Body of pancreas (tissue), 4 donors: Measurements from ENCODE around the gene TMEM170B. TPM values are rescaled to one million over a fixed set of nuclear protein-coding genes. Genes with fewer than 3 reads are reported as not detected.

Experiments
- ATAC-seq: fragments of 150-250 bp; one replicate; pipeline ENCODE4 v1.9.1; 2016
- DNase-seq, 4 donors: peaks; one replicate each; pipeline ENCODE4 v3.0.0-alpha.2; 2019
- H3K27ac ChIP-seq, 4 donors: fragments of 200-600 bp; sonication (generic); 1 replicate in 3 of 4; 2 replicates in 1 of 4; pipeline versions ENCODE4 v1.5.1 to v1.6.1; 2016 to 2019; ENCODE audit warnings: mild to moderate bottlenecking in 1 of 4, mixed read lengths in 1 of 4, moderate library complexity in 1 of 4
- H3K27me3 ChIP-seq, 2 donors: fragments of 200-600 bp; sonication (generic); one replicate each; pipeline ENCODE4 v1.6.0; 2016; ENCODE audit warnings: mild to moderate bottlenecking in 1 of 2
- H3K36me3 ChIP-seq, 2 donors: fragments of 200-600 bp; sonication (generic); replicated peaks in 1 of 2; 2 replicates each; pipeline ENCODE4 v1.5.1; 2016; ENCODE audit warnings: low read depth in 2 of 2; ENCODE audit not compliant: insufficient read depth in 1 of 2
- H3K4me1 ChIP-seq: fragments of 200-600 bp; sonication (generic); one replicate; pipeline ENCODE4 v1.6.0; 2016
- H3K4me3 ChIP-seq, 2 donors: fragments of 200-600 bp; sonication (generic); 1 replicate in 1 of 2; 2 replicates in 1 of 2; pipeline ENCODE4 v1.5.1; 2016 to 2019
- H3K9me3 ChIP-seq, 3 donors: fragments of 200-600 bp; sonication (generic); 1 replicate in 2 of 3; 2 replicates in 1 of 3; pipeline ENCODE4 v1.5.1; 2016
- CTCF ChIP-seq, 7 experiments: fragments of 450-650 bp in 4 of 7; fragments of 200-600 bp in 3 of 7; sonication (generic) in 3 of 7; IDR thresholded peaks; one replicate each; pipeline ENCODE4 v1.5.1; 2016 to 2019; ENCODE audit warnings: antibody characterized with exemption in 7 of 7
- POLR2A ChIP-seq, 3 donors: fragments of 450-650 bp; IDR thresholded peaks; one replicate each; pipeline ENCODE4 v1.6.1; 2016; ENCODE audit warnings: antibody characterized with exemption in 3 of 3, mild to moderate bottlenecking in 2 of 3
- WGBS, 2 donors: methylation state at CpG; one replicate each; pipeline ENCODE4 v1.1.5; 2017; 5-methylcytosine and 5-hydroxymethylcytosine counted together
- intact Hi-C: fragments of 100-400 bp; cut with DNase I; formaldehyde crosslinking; loops from one replicate; pipeline ENCODE4 v1.15.1; 2023
- total RNA-seq, 2 donors: library from RNA; depleted of rRNA; stranded (reverse); fragments of >200 nt; gene quantifications; one replicate each; pipeline ENCODE4 v1.1.0, GENCODE V29; 2016

The TMEM170B gene
- total RNA-seq, 2 donors from 2014 or later, result 3.0 to 3.6 TPM

- ATAC-seq (no peak), DNase-seq (no peak)
- H3K36me3 ChIP-seq, result no peaks in the 10 kb centered on the region
- peaks cover 8% of the 10 kb centered on the region for H3K4me1 ChIP-seq
- TF ChIP-seq POLR2A (IDR thresholded peaks at IDR 0.05), result no peak
- no peak for TF ChIP-seq CTCF (IDR thresholded peaks at IDR 0.05)
- H3K27me3 ChIP-seq, result no peaks in the 10 kb centered on the region
- H3K9me3 ChIP-seq, result no peaks in the 10 kb centered on the region
- H3K4me3 ChIP-seq, result no peak overlapping the region
- H3K27ac ChIP-seq, result no peak overlapping the region
- intact Hi-C loops, result no loop called here
- WGBS, 2 donors, result 78% methylated on average over 4 to 5 of the region's 5 CpGs
Measured at GRCh38 chr6:11604836-11605506, 67.4 kb downstream of the TMEM170B start.

GRCh38 chr6:11605507-11605905 lies 68.0 kb downstream of the TMEM170B start:
- WGBS, 2 donors, result 82 to 84% methylated on average over 4 of the region's 4 CpGs
- intact Hi-C loops, result no loop called here
- DNase-seq (no peak), ATAC-seq (no peak)
- TF ChIP-seq POLR2A (IDR thresholded peaks at IDR 0.05), result no peak
- TF ChIP-seq CTCF (IDR thresholded peaks at IDR 0.05), result no peak
- no peaks in the 10 kb centered on the region for H3K9me3 ChIP-seq
- no peaks in the 10 kb centered on the region for H3K27me3 ChIP-seq
- H3K27ac ChIP-seq, result no peak overlapping the region
- peaks cover 8% of the 10 kb centered on the region for H3K4me1 ChIP-seq
- no peak overlapping the region for H3K4me3 ChIP-seq
- H3K36me3 ChIP-seq, result no peaks in the 10 kb centered on the region

- H3K27ac ChIP-seq, result peak overlapping the region in 1 of 4 donors; percentile 11
- no peaks in the 10 kb centered on the region for H3K27me3 ChIP-seq
- intact Hi-C loops, result no loop called here
- peaks cover 8% of the 10 kb centered on the region for H3K4me1 ChIP-seq
- H3K36me3 ChIP-seq, result no peaks in the 10 kb centered on the region
- TF ChIP-seq CTCF (IDR thresholded peaks at IDR 0.05) (no peak), POLR2A (IDR thresholded peaks at IDR 0.05) (no peak)
- no peak overlapping the region for H3K4me3 ChIP-seq
- H3K9me3 ChIP-seq, result no peaks in the 10 kb centered on the region
- DNase-seq (peak in 3 of 4 donors; percentile 32 to 52 (median 32)), ATAC-seq (no peak)
- WGBS, 2 donors, result 15 to 21% methylated on average over 6 of the region's 6 CpGs
Measured at GRCh38 chr6:11606332-11606731, 68.8 kb downstream of the TMEM170B start.

GRCh38 chr6:11607383-11607782 lies 69.8 kb downstream of the TMEM170B start:
- ATAC-seq (no peak), DNase-seq (no peak)
- TF ChIP-seq POLR2A (IDR thresholded peaks at IDR 0.05) (no peak), CTCF (IDR thresholded peaks at IDR 0.05) (no peak)
- Histone ChIP-seq H3K4me3 (no peak overlapping the region), H3K9me3 (no peaks in the 10 kb centered on the region), H3K4me1 (peaks cover 8% of the 10 kb centered on the region), H3K36me3 (no peaks in the 10 kb centered on the region), H3K27me3 (no peaks in the 10 kb centered on the region), H3K27ac (no peak overlapping the region)
- WGBS, 2 donors, result 55 to 63% methylated on average over 7 of the region's 7 CpGs
- intact Hi-C loops, result no loop called here
